GM21381 (cell line): Measurements from ENCODE around the gene AGBL4.

Experiments
- ATAC-seq: cut with Tn5 transposase; IDR thresholded peaks from one replicate; pipeline ENCODE4 v1.9.1; 2021; ENCODE audit warnings: mild to moderate bottlenecking, moderate library complexity; ENCODE audit not compliant: unreplicated experiment

Gene AGBL4

GRCh38 chr1:48916130-48917069, 1107.4 kb downstream of the AGBL4 start:
- ATAC-seq = no peak

- no peak for ATAC-seq
Observed at GRCh38 chr1:48908606-48909005, 1115.1 kb downstream of the AGBL4 start.

DNA sequence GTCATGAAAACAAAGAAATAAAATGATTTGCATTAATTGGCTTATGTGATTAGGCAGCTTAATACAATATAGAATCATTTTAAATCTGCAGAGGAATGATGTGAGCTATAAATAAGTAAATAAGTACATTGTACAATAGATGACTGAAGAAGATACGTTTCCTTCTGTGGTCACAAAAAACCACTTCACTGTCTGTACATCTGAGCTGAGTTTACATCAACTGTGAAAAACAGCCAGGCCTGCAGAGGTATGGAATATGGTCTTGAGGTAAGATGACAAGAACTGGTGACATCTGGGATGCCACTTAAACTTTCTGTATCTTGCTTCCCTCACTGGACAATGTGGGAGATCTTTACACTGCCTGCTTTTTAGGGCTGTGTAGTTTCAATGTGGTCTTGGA, 1117.0 kb downstream of the AGBL4 start:
- no peak for ATAC-seq

- no peak for ATAC-seq
Observed at GRCh38 chr1:48906164-48906563, 1117.6 kb downstream of the AGBL4 start.

- ATAC-seq = no peak
Observed at GRCh38 chr1:48903291-48903690, 1120.5 kb downstream of the AGBL4 start.

DNA sequence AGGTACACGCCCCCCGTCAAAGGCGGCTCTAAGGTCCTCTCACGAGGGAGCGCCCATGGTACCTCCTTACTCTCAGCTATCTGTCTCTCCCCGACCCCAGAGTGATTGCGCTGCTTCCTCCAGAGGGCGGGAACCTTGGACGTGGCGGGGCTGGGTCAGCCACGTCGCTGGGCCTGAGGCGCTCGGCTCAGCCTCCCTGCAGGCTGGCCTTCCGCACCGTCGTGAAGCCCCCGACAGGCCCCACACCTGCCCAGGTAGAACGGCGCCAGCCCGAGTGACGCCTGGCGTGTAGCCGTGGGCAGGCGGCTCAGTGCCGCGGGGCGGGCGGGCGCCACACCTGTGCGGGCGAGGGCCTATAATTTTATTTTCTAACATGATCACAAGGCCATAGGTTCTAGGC, 1124.9 kb downstream of the AGBL4 start:
- ATAC-seq = no peak

DNA sequence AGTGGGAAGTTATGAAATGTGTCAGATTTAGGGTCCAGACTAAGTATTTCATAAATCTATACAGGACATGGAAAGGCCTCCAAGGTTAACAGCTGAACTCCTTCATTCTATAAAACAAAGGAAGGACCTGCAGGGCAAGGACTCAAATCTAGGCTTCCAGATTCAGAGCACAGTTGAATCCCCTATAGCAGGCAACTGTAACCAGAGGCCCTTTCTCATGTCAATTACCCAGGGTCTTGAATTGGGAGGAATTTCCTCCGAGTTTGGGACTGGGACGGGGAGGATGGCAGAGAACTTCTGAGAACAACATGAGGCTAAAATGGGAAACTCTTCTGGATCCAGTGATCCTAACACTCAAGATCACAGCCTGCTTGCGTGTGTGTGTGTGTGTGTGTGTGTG, 1134.1 kb downstream of the AGBL4 start:
- no peak for ATAC-seq

- no peak for ATAC-seq
Observed at GRCh38 chr1:48889082-48889481, 1134.7 kb downstream of the AGBL4 start.

DNA sequence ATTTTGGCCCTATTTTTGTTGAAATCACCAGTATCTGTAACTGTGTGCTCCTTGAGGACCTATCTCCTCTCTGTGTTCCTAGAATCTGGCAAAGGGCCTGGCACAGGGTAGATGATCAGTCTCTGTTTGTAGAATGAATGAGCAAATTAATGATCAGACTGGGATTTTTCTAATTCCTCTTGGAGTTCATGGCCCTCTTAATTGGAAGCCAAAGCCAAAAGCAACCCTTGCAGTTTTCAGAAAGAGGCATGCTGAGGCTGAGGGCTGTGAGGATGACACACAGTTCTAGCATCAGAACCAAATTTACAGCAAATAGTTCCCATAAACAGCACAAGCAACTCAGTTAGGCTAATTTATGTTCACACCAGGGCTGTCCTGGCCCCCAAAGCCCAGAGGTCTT, 1136.0 kb downstream of the AGBL4 start:
- no peak for ATAC-seq

GRCh38 chr1:48882020-48882419, 1141.7 kb downstream of the AGBL4 start:
- ATAC-seq = no peak

GRCh38 chr1:48878191-48878940, 1145.4 kb downstream of the AGBL4 start:
- no peak for ATAC-seq

GRCh38 chr1:48876330-48876785, 1147.4 kb downstream of the AGBL4 start:
- no peak for ATAC-seq

DNA sequence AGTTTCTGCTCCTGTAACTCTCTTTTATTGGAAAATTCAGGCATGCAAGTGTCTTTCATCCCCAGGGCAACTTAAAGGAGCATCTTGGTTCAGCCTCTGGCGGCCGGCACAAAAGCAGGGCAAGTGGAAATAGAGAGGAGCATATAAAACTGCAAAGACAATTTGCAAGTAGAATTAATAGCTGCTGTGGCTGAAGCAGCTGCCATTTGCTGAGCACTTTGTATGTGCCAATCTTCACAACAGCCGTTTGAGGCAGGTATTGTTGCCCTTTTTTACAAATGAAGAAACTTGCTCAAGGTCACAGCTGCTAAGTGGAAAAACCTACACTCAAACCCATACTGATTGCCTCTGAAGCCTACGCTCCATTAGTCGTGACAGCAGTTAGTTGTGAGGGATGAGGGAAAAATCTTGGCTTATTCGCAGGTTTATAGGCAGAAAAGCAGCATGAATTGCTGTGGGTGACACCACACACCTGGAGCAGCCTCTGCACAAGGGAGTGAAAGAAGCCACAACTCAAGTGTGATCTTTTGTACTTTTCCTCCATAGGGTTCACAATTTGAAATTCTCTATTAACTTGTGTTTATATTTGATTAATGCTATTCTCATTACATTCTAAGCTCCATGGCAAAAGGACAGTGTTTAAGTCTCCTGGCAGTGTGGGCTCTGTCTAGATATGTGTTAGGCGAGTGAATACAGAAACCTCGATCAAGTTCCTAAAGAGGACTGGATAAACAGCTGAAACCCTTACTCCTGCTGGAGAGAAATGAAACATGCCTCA, 1148.0 kb downstream of the AGBL4 start:
- ATAC-seq = no peak

DNA sequence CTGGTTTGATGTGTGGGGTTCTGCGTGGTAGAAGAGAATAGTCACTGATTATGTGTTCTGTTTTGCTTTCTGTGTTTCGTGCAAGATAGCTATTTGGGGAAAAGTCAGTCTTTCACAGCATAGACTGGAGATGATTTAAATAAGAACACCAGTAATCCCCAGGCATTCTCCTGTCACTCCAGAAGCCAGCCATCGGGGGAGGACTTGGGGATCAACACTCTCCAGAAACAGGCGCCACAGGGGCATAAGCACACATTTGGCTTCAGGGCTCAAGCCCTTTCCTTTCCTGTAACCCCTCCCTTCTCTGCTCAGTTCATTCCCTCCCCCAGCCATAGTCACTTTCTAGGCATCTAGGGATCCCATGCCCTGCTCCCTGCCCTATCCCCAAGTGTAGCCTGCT, 1149.8 kb downstream of the AGBL4 start:
- no peak for ATAC-seq

GRCh38 chr1:48870596-48870995, 1153.2 kb downstream of the AGBL4 start:
- peak; percentile 66 for ATAC-seq

DNA sequence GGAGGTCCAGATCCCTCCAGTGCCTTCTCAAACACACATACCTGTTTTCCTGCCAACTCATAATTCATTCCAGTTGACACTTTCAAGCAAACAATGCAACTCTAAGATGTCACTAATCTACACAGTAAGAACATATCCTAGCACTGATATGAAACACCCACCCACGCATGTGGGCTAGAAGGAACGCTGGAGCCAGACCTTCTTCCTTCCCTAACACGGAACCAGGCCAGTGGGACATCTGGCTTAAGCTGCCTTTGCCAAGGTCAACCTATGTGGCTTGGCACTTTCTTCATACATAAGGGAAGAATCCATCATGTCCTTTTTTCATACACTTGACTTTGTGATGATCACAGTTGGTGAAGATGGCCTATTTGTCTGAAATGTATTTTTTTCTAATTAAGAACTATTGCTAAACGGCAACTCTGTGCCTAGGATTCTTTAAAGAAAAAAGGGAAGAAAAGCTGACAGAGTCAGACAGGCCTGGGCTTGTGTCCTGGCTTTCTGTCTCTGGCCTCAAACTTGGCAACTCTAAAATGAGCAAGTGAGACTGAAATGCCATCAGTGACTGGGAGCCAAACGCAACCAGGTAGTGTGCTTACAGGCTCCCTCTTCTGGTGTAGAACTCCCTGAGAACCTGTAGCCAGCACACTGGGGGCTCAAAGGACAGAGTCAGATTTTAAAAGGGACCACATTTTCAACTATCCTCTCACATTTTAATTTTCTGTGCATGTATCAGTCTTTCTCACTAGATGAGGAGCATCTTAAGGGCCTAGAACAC, 1154.4 kb downstream of the AGBL4 start:
- ATAC-seq = no peak

DNA sequence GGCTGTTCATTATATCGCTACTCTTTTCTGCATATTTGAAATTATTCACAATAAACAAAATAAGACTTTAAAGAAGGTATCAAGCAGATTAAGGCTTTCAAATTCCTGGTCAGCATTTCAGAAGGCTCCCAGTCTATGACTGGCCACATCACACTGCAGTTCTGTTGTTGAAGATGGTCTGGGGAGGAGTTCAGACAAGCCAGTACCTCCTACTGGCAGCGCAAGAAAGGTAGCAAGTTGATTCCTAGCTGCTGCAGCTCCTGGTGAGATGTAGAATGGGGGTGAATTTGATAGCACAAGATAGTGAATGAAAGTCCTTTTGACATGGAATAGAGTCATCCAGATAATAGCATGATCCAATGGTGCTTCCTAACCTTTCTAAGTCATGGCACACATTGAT, 1158.8 kb downstream of the AGBL4 start:
- no peak for ATAC-seq

DNA sequence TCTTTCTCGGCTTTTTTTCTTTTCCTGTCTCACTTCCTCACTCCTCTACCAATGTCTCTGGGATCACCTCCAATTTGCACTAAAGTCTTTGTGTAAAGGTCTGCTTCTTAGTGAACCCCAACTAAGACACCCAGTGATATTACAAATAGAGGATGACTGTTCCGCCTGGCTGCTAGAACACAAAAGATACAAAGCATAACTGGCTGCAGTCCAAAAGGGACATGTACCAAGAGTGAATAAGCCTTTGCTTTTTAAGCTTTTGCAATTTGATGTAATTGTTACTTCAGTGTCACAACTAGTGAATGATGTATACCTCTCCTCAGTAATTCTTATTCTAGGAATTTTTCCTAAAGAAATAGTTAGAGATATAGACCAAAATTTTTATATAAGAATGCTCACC, 1164.3 kb downstream of the AGBL4 start:
- no peak for ATAC-seq

GRCh38 chr1:48858200-48858920, 1165.4 kb downstream of the AGBL4 start:
- no peak for ATAC-seq

DNA sequence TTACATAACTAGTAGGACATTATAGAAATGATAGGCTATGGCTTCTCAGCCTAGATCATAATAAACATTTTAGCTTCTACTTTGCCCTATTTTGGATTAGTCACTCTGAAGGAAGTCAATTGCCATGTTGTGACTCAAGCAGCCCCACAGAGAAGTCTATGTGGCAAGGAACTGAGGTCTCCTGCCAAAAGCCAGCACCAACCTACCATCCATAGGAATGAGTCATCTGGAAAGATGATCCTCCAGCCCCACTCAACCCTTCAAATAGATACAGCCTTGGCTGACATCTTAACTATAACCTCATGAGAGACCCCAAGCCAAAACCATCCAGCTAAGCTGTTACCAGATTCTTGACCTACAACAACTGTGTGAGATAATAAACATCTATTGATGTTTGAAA, 1170.7 kb downstream of the AGBL4 start:
- no peak for ATAC-seq
